K562 (cell line): ENCODE data around the gene TNFRSF19. TPM values are rescaled to one million over a fixed set of nuclear protein-coding genes. Genes with fewer than 3 reads are reported as not detected.

Experiments
- ATAC-seq: fragments of 200-7000 bp; cut with Tn5 transposase; 3 replicates; pipeline ENCODE4 v1.9.1; 2020; ENCODE audit warnings: moderate library complexity
- BruUV-seq: library from RNA; stranded (reverse); fragments of 400-500 nt; replicated peaks from 2 replicates; lab custom pipeline; 2021; lab: Mats Ljungman, UMichigan
- CTCF ChIA-PET: fragments of 300-600 bp; formaldehyde crosslinking; extraction: SDS; loops from one replicate; lab custom pipeline; 2021; ENCODE audit warnings: low intra/inter-chr PET ratio; lab: Yijun Ruan, JAX
- POLR2A ChIA-PET: fragments of 300-600, 350-650 bp; sonication (Branson Sonifier 250); formaldehyde crosslinking; extraction: SDS; loops from one replicate; lab custom pipeline; 2021; ENCODE audit warnings: antibody characterized with exemption, inconsistent platforms; lab: Yijun Ruan, JAX
- DNase-seq, 4 experiments: peaks; one replicate each; pipeline versions ENCODE4 v3.0.0 to v3.0.0-alpha.2; 2011 to 2018; ENCODE audit warnings: low spot score in 3 of 4, mixed read lengths in 3 of 4; ENCODE audit errors: extremely low read depth in 1 of 4
- FAIRE-seq: peaks from 2 replicates; lab custom pipeline; 2011; peaks lifted over from hg19 to GRCh38; lab: Jason Lieb, UNC
- H2AFZ ChIP-seq: 2 replicates; pipeline ENCODE4 v1.6.0; 2011; ENCODE audit warnings: low read depth, low read length, control low read depth, inconsistent platforms
- H3K27ac ChIP-seq: fragments of 200-600 bp; 3 replicates; pipeline ENCODE4 v1.8.0; 2011; ENCODE audit warnings: low read depth, mild to moderate bottlenecking, control low read depth, inconsistent platforms, low read length, moderate library complexity, mixed read lengths; ENCODE audit errors: extremely low read depth
- H3K27me3 ChIP-seq, 2 experiments: fragments of 300-600 bp in 1 of 2; 2 replicates in 1 of 2; 3 replicates in 1 of 2; pipeline versions ENCODE4 v1.6.0 to v1.8.0; 2011; ENCODE audit warnings: inconsistent platforms in 2 of 2, low read length in 2 of 2, mild to moderate bottlenecking in 1 of 2, mixed read lengths in 1 of 2, moderate library complexity in 1 of 2; ENCODE audit not compliant: control insufficient read depth in 2 of 2, insufficient read depth in 2 of 2
- H3K36me3 ChIP-seq: fragments of 300-600 bp; 3 replicates; pipeline ENCODE4 v1.8.0; 2011; ENCODE audit warnings: mild to moderate bottlenecking, low read length, inconsistent platforms; ENCODE audit not compliant: control insufficient read depth, insufficient read depth
- H3K4me1 ChIP-seq, 2 experiments: fragments of 200-600 bp in 1 of 2; replicated peaks in 1 of 2; 2 replicates in 1 of 2; 3 replicates in 1 of 2; pipeline versions ENCODE4 v1.5.1 to v1.8.0; 2011; ENCODE audit warnings: inconsistent platforms in 2 of 2, low read length in 2 of 2, mild to moderate bottlenecking in 1 of 2, mixed read lengths in 1 of 2, moderate library complexity in 1 of 2; ENCODE audit not compliant: control insufficient read depth in 2 of 2, insufficient read depth in 2 of 2
- H3K4me2 ChIP-seq: 2 replicates; pipeline ENCODE4 v1.6.1; 2011; ENCODE audit warnings: low read length, control low read depth, inconsistent platforms, mixed read lengths; ENCODE audit not compliant: insufficient read depth
- H3K4me3 ChIP-seq: fragments of 200-600 bp; sonication (generic), shearing (Covaris generic); 2 replicates; pipeline ENCODE4 v1.5.1; 2016; ENCODE audit warnings: control low read depth, inconsistent platforms
- H3K79me2 ChIP-seq: fragments of 200-600 bp; 3 replicates; pipeline ENCODE4 v1.8.0; 2011; ENCODE audit warnings: low read length, inconsistent platforms; ENCODE audit not compliant: control insufficient read depth, insufficient read depth
- H3K9ac ChIP-seq, 2 experiments: 2 replicates each; pipeline versions ENCODE4 v1.6.0 to v1.6.1; 2011; ENCODE audit warnings: low read depth in 2 of 2, low read length in 2 of 2, control low read depth in 1 of 2, inconsistent platforms in 1 of 2, mild to moderate bottlenecking in 1 of 2, mixed read lengths in 1 of 2; ENCODE audit not compliant: insufficient read depth in 1 of 2
- H3K9me1 ChIP-seq: one replicate; pipeline ENCODE4 v1.6.0; 2011; ENCODE audit warnings: inconsistent platforms, mild to moderate bottlenecking, low read length, moderate library complexity; ENCODE audit not compliant: control insufficient read depth, insufficient read depth
- H3K9me3 ChIP-seq: replicated peaks from 2 replicates; pipeline ENCODE4 v1.5.1; 2011; ENCODE audit warnings: low read depth, low read length, inconsistent platforms; ENCODE audit not compliant: control insufficient read depth, insufficient read depth
- H4K20me1 ChIP-seq: replicated peaks from 2 replicates; pipeline ENCODE4 v1.6.1; 2011; ENCODE audit warnings: low read length, inconsistent platforms, mixed read lengths; ENCODE audit not compliant: control insufficient read depth, insufficient read depth
- C11orf30 ChIP-seq: fragments of 450-650 bp; IDR thresholded peaks from 2 replicates; pipeline ENCODE4 v1.6.1; 2016; ENCODE audit warnings: low read depth, mild to moderate bottlenecking
- ELF4 ChIP-seq: fragments of 450-650 bp; formaldehyde crosslinking; IDR thresholded peaks from 2 replicates; pipeline ENCODE4 v1.4.0; 2022; ENCODE audit warnings: missing genetic modification characterization
- ETV6 ChIP-seq, 3 experiments: fragments of 150-350 bp in 1 of 3; sonication (generic) in 1 of 3; formaldehyde crosslinking in 1 of 3; IDR thresholded peaks; 2 replicates each; pipeline versions ENCODE4 v1.6.1 to v1.8.0; 2014 to 2022; ENCODE audit warnings: borderline replicate concordance in 2 of 3, low read depth in 2 of 3, antibody characterized with exemption in 1 of 3, low read length in 1 of 3, mild to moderate bottlenecking in 1 of 3, missing genetic modification reagents in 1 of 3
- GABPB1 ChIP-seq: sonication (generic); formaldehyde crosslinking; IDR thresholded peaks from 2 replicates; pipeline ENCODE4 v1.8.0; 2022; ENCODE audit warnings: mild to moderate bottlenecking, missing genetic modification reagents
- RBM25 ChIP-seq: fragments of 200-400 bp; formaldehyde crosslinking; IDR thresholded peaks from 2 replicates; pipeline ENCODE4 v1.6.1; 2018; ENCODE audit warnings: low read length, low read depth, moderate library complexity; ENCODE audit not compliant: severe bottlenecking
- SMC3 ChIP-seq: conservative IDR thresholded peaks from 2 replicates; pipeline ENCODE4 v1.6.1; 2011; ENCODE audit warnings: low read depth, low read length, improper control_type of control experiment; ENCODE audit not compliant: insufficient read depth
- SP1 ChIP-seq: sonication (generic); formaldehyde crosslinking; IDR thresholded peaks from 2 replicates; pipeline ENCODE4 v1.8.1; 2022; ENCODE audit warnings: mild to moderate bottlenecking, missing genetic modification reagents
- SRSF3 ChIP-seq: fragments of 200-400 bp; formaldehyde crosslinking; IDR thresholded peaks from 2 replicates; pipeline ENCODE4 v1.6.1; 2016; ENCODE audit warnings: mild to moderate bottlenecking, low read length, moderate library complexity; ENCODE audit not compliant: insufficient read depth
- STAG1 ChIP-seq: sonication (generic); formaldehyde crosslinking; IDR thresholded peaks from 2 replicates; pipeline ENCODE4 v1.5.0; 2020; ENCODE audit warnings: missing genetic modification reagents, borderline replicate concordance
- ZNF146 ChIP-seq: IDR thresholded peaks from one replicate; pipeline ENCODE4 v1.6.1; 2018; ENCODE audit warnings: missing compliant biosample characterization; ENCODE audit not compliant: unreplicated experiment
- ZNF24 ChIP-seq: fragments of 450-650 bp; IDR thresholded peaks from 2 replicates; pipeline ENCODE4 v1.6.1; 2016
- ZNF436 ChIP-seq: fragments of 250-450, 450-650 bp; sonication (Bioruptor Pico); formaldehyde crosslinking; IDR thresholded peaks from 2 replicates; pipeline ENCODE4 v1.7.0; 2020; ENCODE audit warnings: mild to moderate bottlenecking
- WGBS: fragments of 100-300 bp; shearing (Covaris generic); methylation state at CpG from one replicate; pipeline ENCODE4 v1.1.6; 2016; ENCODE audit warnings: low coverage, mixed read lengths; ENCODE audit not compliant: insufficient coverage; ENCODE audit errors: missing lambda C conversion rate; 5-methylcytosine and 5-hydroxymethylcytosine counted together
- in situ Hi-C: fragments of 300-500 bp; cut with MboI; formaldehyde crosslinking; loops from 4 replicates; pipeline ENCODE4 v1.15.0; 2018; ENCODE audit warnings: inconsistent platforms, mixed read lengths
- intact Hi-C: fragments of 100-400 bp; cut with micrococcal nuclease; formaldehyde crosslinking; loops from 2 replicates; pipeline ENCODE4 v1.14.2; 2022
- polyA plus RNA-seq, 8 experiments: library from polyadenylated mRNA; depleted of rRNA in 4 of 8; stranded (reverse) in 5 of 8; unstranded in 3 of 8; fragments of >200 nt; fragmentation: Nextera tagmentation in 2 of 8; fragmentation: Illumina TruSeq in 1 of 8; extraction: Ambion mirVana in 2 of 8; extraction: Trizol in 1 of 8; gene quantifications; 2 replicates each; pipeline versions ENCODE4 v1.2.1 to v1.2.3, GENCODE V29; 2011 to 2014; ENCODE audit warnings: inconsistent platforms in 1 of 8, missing spikeins in 1 of 8
- total RNA-seq, 7 experiments: library from RNA; depleted of rRNA in 6 of 7; stranded (reverse); fragments of >200 nt in 6 of 7; fragmentation: Illumina TruSeq in 2 of 7; extraction: Trizol in 2 of 7; gene quantifications; 2 replicates each; pipeline versions ENCODE4 v1.2.1 to v1.2.3, GENCODE V29; 2011 to 2021; ENCODE audit warnings: low replicate concordance in 1 of 7
- TF ChIP-seq, protein P1 (sequence below): fragments of 450-650 bp; IDR thresholded peaks from one replicate; pipeline ENCODE4 v1.6.1; 2018; ENCODE audit warnings: mild to moderate bottlenecking, moderate library complexity; ENCODE audit not compliant: partially characterized antibody
- TF ChIP-seq, protein P2 (sequence below): fragments of 250-450 bp; sonication (Bioruptor Pico); IDR thresholded peaks from 2 replicates; pipeline ENCODE4 v1.4.0; 2020; ENCODE audit warnings: mild to moderate bottlenecking, moderate library complexity, borderline replicate concordance
- TF ChIP-seq, protein P3 (sequence below): fragments of 450-650 bp; formaldehyde crosslinking; IDR thresholded peaks from 2 replicates; pipeline ENCODE4 v1.4.0; 2020; ENCODE audit warnings: mild to moderate bottlenecking, mixed read lengths

The TNFRSF19 gene
- total and polyA plus RNA-seq, 9 of the 15 experiments (the other 6 are each of a cell fraction or from before 2014, with no cell fraction given) = 0.01 to 0.07 TPM; not detected in 7

DNA sequence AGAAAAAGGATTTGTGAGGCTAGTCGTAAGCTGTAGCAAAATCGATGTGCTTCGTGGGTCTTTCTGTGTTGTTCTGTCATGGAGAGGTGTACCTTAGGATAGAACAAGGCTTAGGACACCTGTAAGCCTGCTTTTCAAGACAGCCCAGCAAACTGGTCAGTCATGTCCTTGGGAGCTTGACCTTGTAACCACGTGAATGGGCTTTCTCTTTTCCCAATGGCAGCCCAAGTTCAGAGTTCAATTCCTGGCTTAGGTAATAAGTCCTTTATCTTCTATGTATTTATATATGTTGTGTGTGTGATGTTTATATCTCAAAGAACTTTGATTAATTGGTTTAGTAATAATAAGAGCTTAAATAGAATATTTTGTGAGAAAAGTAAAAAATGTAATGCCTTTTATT, 112.9 kb downstream of the TNFRSF19 start:
- no peak overlapping the region for H3K4me3 ChIP-seq
- no peaks in the 10 kb centered on the region for H3K36me3 ChIP-seq
- no peaks in the 10 kb centered on the region for H3K4me1 ChIP-seq
- H4K20me1 ChIP-seq = no peaks in the 10 kb centered on the region
- H3K9ac ChIP-seq = no peak overlapping the region
- H3K4me2 ChIP-seq = no peak overlapping the region
- CTCF ChIA-PET = no interaction called here
- intact Hi-C loops = no loop called here
- POLR2A ChIA-PET = no interaction called here
- no peak for FAIRE-seq
- no peaks in the 10 kb centered on the region for H3K27me3 ChIP-seq
- no peaks in the 10 kb centered on the region for H3K9me3 ChIP-seq
- DNase-seq = no peak
- ATAC-seq = no peak
- in situ Hi-C loops = no loop called here
- no TSS peak for BruUV-seq
- 3% methylated on average over 4 of the region's 4 CpGs for WGBS
- H3K9me1 ChIP-seq = no peaks in the 10 kb centered on the region
- no peaks in the 10 kb centered on the region for H3K79me2 ChIP-seq
- H2AFZ ChIP-seq = no peak overlapping the region
- TF ChIP-seq SMC3 (no peak), ZNF24 (no peak), ETV6 (IDR thresholded peaks at IDR 0.05; ENCODE audit: borderline replicate concordance in 1 of 2, low read depth in 2 of 2, low read length in 1 of 2) (no peak), ETV6 (CRISPR knock-in tag; IDR thresholded peaks at IDR 0.05; ENCODE audit: borderline replicate concordance) (no peak), GABPB1 (CRISPR knock-in tag) (no peak), ELF4 (CRISPR knock-in tag) (no peak), C11orf30 (no peak), ZNF436 (CRISPR knock-in tag) (no peak), SP1 (no peak), STAG1 (no peak), RBM25 (no peak), SRSF3 (no peak), ZNF146 (CRISPR knock-in tag) (no peak)
- TF ChIP-seq, protein P1, sequence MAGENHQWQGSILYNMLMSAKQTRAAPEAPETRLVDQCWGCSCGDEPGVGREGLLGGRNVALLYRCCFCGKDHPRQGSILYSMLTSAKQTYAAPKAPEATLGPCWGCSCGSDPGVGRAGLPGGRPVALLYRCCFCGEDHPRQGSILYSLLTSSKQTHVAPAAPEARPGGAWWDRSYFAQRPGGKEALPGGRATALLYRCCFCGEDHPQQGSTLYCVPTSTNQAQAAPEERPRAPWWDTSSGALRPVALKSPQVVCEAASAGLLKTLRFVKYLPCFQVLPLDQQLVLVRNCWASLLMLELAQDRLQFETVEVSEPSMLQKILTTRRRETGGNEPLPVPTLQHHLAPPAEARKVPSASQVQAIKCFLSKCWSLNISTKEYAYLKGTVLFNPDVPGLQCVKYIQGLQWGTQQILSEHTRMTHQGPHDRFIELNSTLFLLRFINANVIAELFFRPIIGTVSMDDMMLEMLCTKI = no peak
- TF ChIP-seq, protein P2, sequence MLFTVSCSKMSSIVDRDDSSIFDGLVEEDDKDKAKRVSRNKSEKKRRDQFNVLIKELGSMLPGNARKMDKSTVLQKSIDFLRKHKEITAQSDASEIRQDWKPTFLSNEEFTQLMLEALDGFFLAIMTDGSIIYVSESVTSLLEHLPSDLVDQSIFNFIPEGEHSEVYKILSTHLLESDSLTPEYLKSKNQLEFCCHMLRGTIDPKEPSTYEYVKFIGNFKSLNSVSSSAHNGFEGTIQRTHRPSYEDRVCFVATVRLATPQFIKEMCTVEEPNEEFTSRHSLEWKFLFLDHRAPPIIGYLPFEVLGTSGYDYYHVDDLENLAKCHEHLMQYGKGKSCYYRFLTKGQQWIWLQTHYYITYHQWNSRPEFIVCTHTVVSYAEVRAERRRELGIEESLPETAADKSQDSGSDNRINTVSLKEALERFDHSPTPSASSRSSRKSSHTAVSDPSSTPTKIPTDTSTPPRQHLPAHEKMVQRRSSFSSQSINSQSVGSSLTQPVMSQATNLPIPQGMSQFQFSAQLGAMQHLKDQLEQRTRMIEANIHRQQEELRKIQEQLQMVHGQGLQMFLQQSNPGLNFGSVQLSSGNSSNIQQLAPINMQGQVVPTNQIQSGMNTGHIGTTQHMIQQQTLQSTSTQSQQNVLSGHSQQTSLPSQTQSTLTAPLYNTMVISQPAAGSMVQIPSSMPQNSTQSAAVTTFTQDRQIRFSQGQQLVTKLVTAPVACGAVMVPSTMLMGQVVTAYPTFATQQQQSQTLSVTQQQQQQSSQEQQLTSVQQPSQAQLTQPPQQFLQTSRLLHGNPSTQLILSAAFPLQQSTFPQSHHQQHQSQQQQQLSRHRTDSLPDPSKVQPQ (CRISPR knock-in tag) = no peak
- TF ChIP-seq, protein P3, sequence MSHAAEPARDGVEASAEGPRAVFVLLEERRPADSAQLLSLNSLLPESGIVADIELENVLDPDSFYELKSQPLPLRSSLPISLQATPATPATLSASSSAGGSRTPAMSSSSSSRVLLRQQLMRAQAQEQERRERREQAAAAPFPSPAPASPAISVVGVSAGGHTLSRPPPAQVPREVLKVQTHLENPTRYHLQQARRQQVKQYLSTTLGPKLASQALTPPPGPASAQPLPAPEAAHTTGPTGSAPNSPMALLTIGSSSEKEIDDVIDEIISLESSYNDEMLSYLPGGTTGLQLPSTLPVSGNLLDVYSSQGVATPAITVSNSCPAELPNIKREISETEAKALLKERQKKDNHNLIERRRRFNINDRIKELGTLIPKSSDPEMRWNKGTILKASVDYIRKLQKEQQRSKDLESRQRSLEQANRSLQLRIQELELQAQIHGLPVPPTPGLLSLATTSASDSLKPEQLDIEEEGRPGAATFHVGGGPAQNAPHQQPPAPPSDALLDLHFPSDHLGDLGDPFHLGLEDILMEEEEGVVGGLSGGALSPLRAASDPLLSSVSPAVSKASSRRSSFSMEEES = no peak
- no peak overlapping the region for H3K27ac ChIP-seq
